OCI-M1 (cell line): ENCODE results near the gene PSTPIP2.
"Not testable (repeated sequence)": the region's sequence is repeated elsewhere in the genome, so short reads cannot be mapped to it uniquely, and the experiment has no call there.

ENCODE experiments used
- DNase-seq: peaks from one replicate; lab custom pipeline; 2025; lab: John Stamatoyannopoulos, UW

PSTPIP2 gene

GRCh38 chr18:46035696-46036680 lies 36.1 kb downstream of the PSTPIP2 start:
- DNase-seq, result no peak

- DNase-seq, result no peak
Measured at GRCh38 chr18:46034230-46034629, 37.8 kb downstream of the PSTPIP2 start.

- DNase-seq, result no peak
Measured at GRCh38 chr18:46031741-46032140, 40.3 kb downstream of the PSTPIP2 start.

- DNase-seq, result no peak
Measured at GRCh38 chr18:46028536-46028891, 43.5 kb downstream of the PSTPIP2 start.

- DNase-seq, result no peak
Measured at GRCh38 chr18:46019936-46020335, 52.1 kb downstream of the PSTPIP2 start.

GRCh38 chr18:46013484-46014189 lies 58.4 kb downstream of the PSTPIP2 start:
- DNase-seq, result no peak

- no peak for DNase-seq
Measured at GRCh38 chr18:46010676-46011075, 61.4 kb downstream of the PSTPIP2 start.

- no peak for DNase-seq
Measured at GRCh38 chr18:46010050-46010449, 62.0 kb downstream of the PSTPIP2 start.

GRCh38 chr18:46009125-46009840 lies 62.8 kb downstream of the PSTPIP2 start:
- DNase-seq, result no peak

GRCh38 chr18:46008531-46008930 lies 63.5 kb downstream of the PSTPIP2 start:
- no peak for DNase-seq

GRCh38 chr18:46007165-46007564 lies 64.9 kb downstream of the PSTPIP2 start:
- DNase-seq, result no peak

- DNase-seq, result no peak
Measured at GRCh38 chr18:46002934-46003333, 69.1 kb downstream of the PSTPIP2 start.

- DNase-seq, result peak; percentile 31
Measured at GRCh38 chr18:46001892-46002291, 70.2 kb downstream of the PSTPIP2 start.

- DNase-seq, result peak; percentile 9
Measured at GRCh38 chr18:46001074-46001473, 71.0 kb downstream of the PSTPIP2 start.

GRCh38 chr18:45999536-45999935 lies 72.5 kb downstream of the PSTPIP2 start:
- peak; percentile 15 for DNase-seq

- DNase-seq, result peak; percentile 60
Measured at GRCh38 chr18:45998244-45998643, 73.8 kb downstream of the PSTPIP2 start.

- peak; percentile 56 for DNase-seq
Measured at GRCh38 chr18:45997700-45998151, 74.3 kb downstream of the PSTPIP2 start.

- no peak for DNase-seq
Measured at GRCh38 chr18:45995461-45995860, 76.6 kb downstream of the PSTPIP2 start.

- no peak for DNase-seq
Measured at GRCh38 chr18:45993438-45993837, 78.6 kb downstream of the PSTPIP2 start.

- DNase-seq, result not testable (repeated sequence)
Measured at GRCh38 chr18:45992527-45992926, 79.5 kb downstream of the PSTPIP2 start.

GRCh38 chr18:45991788-45992187 lies 80.3 kb downstream of the PSTPIP2 start:
- DNase-seq, result no peak

- DNase-seq, result no peak
Measured at GRCh38 chr18:45984546-45985235, 87.4 kb downstream of the PSTPIP2 start.
